Fibroblast of skin of left biceps (primary cell): ENCODE measurements around the gene SRRM2.

ENCODE experiments used
- DNase-seq, 2 experiments: peaks; one replicate each; pipeline ENCODE4 v3.0.0-alpha.2; 2013; ENCODE audit warnings: low read depth in 2 of 2

Gene SRRM2

DNA sequence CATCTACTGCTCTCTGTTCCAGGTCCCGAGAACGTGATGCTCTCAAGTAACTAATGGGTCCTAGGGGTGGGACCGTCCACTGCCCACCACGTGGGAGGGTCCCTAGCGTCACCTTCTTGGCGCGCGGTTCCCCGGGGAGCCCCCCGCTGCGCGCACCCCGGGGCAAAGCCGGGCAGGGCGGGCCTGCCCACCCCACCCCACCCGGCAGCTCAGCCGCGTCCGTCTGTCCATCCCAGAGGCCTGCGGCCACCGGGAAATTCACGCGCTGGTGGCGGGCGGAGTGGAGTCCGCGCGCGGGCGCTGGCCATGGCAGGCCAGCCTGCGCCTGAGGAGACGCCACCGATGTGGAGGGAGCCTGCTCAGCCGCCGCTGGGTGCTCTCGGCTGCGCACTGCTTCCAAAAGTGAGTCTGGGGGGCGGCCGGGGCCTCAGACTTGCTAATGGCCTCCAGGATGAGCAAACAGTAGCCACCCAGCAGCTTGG lies 46.3 kb downstream of the SRRM2 start:
- no peak for DNase-seq

DNA sequence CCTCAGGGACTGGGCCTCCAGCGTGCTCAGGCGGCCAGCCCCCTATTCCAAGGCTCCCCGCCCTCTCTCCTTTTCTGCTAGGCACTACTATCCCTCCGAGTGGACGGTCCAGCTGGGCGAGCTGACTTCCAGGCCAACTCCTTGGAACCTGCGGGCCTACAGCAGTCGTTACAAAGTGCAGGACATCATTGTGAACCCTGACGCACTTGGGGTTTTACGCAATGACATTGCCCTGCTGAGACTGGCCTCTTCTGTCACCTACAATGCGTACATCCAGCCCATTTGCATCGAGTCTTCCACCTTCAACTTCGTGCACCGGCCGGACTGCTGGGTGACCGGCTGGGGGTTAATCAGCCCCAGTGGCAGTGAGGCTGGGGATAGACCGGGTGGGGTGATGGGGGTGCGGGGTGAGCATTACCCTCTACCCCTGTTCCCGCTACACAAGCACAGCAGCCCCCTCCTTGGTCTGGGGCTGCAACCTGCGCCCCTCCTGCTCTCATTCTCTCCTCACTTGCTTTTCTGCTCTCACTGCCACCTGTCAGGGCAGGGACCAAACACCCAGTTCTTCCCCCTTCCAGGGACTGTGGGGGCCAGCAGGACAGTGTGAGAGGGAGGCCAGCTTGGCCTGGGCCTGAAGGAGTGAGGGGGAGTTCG lies 46.9 kb downstream of the SRRM2 start:
- DNase-seq: no peak

DNA sequence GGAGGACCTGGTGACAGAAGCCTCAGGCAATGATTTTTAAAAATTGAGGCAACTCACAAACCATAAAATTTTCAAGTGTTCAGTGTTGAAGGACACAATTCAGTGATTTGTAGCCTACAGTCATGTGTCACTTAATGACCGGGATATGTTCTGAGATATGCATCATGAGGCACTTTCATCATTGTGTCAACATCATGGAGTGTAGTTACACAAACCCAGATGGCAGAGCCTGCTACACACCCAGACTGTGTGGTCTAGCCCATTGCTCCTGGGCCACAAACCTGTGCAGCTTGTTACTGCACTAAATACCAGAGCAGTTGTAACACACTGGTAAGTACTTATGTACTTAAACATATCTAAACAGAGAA lies 47.4 kb downstream of the SRRM2 start:
- DNase-seq: no peak

- no peak for DNase-seq
These were observed 51.2 kb downstream of the SRRM2 start for GRCh38 chr16:2803545-2804195.

DNA sequence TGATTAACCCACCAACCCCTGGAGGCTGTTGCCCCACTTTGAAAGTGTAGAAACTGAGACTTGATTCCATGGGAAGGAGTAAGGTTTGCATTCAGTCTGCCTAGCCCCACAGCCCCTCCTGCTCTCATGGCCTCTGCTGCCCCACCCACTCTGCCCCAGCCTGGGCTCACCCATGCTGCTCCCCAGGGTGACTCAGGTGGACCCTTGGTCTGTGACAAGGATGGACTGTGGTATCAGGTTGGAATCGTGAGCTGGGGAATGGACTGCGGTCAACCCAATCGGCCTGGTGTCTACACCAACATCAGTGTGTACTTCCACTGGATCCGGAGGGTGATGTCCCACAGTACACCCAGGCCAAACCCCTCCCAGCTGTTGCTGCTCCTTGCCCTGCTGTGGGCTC lies 52.3 kb downstream of the SRRM2 start:
- DNase-seq: no peak

GRCh38 chr16:2806286-2806685 lies 53.8 kb downstream of the SRRM2 start:
- no peak for DNase-seq

DNA sequence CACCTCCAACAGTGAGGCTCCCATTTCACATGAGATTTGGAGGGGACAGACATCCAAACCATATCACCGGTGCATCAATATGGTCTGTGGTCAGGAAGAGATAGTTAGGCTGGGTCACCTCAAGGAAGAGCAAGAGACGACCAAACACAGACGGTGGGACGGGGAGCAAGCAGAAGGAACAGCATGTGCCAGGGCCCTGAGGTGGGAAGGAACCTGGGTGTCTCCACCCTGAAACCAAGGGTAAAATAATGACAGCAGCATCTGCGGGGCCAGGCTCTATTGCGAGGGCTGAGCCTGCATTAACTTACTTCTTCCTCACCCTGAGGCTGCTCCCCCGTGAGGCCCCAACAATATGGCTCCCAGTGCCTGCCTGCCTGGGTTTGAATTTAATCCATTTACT lies 55.7 kb downstream of the SRRM2 start:
- DNase-seq: no peak

DNA sequence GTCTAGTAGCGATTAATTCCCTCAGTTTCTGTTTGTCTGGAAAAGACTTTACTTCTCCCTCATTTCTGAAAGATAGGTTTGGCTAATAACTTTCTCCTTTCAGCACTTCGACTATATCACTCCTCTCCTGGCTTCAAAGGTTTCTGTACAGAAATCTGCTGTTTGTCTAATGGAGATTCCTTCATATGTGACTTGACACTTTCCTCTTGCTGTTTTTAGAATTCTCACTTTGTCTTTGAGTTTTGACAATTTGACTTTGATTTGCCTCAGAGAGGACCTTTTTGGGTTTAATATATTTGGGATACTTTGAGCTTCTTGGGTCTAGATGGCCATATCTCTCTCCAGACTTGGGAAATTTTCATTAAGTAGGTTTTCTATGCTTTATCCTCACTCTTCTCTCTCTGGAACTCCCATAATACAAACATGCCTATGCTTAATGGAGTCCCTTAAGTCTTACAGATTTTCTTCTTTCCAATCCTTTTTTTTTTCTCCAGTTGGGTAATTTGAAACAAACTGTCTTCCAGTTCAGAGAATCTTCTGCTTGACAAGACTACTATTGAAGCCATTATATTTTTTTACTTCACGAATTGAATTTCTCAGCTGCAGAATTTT lies 56.8 kb downstream of the SRRM2 start:
- DNase-seq: no peak

- no peak for DNase-seq
These were observed 58.2 kb downstream of the SRRM2 start for GRCh38 chr16:2810651-2811050.

GRCh38 chr16:2811703-2812471 lies 59.4 kb downstream of the SRRM2 start:
- no peak for DNase-seq

DNA sequence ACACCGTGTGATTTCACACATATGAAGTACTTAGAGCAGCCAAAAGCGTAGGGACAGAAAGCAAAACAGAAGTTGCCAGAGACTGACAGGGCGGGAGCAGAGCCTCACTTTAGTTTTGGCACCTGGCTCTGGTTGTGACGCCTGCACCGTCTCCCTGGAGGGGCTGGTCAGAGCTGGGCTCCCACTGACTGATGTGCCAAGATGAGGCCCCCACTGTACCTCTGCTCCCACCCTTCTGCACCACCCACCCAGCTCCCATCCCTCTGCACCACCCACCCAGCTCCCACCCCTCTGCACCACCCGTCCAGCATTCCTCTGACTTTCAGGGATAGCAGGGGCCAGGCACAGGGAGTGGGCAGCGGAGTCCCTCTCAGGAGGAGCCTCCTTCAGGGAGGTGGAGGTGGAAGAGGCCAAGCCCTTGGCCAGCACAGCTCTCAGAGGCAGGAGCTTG lies 61.4 kb downstream of the SRRM2 start:
- DNase-seq: no peak

GRCh38 chr16:2814551-2815298 lies 62.3 kb downstream of the SRRM2 start:
- no peak for DNase-seq

GRCh38 chr16:2815299-2815771 lies 62.9 kb downstream of the SRRM2 start:
- DNase-seq: no peak

DNA sequence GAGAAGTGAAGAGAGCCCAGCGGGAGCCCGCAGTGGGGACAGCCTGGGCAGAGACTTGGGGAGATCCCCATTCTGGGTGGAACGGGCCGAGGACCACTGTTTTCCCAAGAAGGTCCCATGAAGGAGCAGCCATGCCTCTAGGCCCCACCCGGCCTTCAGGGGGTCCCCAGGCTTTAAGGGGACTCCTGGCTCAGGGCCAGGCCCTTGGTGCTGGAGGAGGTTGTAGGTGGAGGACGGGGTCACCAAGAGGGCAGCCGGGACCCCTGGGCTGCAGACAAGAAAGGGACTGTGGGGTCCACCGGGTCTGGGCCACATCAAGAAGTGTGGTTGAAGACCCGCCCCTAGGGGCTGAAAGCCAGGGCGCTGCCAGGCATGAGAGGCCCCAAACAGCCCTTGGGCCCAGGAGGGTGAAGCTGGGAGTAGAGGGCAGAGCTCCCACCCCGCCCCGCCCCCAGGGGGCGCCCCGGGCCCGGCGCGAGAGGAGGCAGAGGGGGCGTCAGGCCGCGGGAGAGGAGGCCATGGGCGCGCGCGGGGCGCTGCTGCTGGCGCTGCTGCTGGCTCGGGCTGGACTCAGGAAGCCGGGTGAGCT lies 64.4 kb downstream of the SRRM2 start, which contains the start of gene PRSS21:
PRSS21 (plus strand) TSS at position 487 of the 589 bp plus-strand sequence; CDS start at position 519, 32 bp downstream.
- DNase-seq: no peak

GRCh38 chr16:2817340-2818271 lies 65.2 kb downstream of the SRRM2 start:
- no peak for DNase-seq

- no peak for DNase-seq
These were observed 65.9 kb downstream of the SRRM2 start for GRCh38 chr16:2818272-2818876.

DNA sequence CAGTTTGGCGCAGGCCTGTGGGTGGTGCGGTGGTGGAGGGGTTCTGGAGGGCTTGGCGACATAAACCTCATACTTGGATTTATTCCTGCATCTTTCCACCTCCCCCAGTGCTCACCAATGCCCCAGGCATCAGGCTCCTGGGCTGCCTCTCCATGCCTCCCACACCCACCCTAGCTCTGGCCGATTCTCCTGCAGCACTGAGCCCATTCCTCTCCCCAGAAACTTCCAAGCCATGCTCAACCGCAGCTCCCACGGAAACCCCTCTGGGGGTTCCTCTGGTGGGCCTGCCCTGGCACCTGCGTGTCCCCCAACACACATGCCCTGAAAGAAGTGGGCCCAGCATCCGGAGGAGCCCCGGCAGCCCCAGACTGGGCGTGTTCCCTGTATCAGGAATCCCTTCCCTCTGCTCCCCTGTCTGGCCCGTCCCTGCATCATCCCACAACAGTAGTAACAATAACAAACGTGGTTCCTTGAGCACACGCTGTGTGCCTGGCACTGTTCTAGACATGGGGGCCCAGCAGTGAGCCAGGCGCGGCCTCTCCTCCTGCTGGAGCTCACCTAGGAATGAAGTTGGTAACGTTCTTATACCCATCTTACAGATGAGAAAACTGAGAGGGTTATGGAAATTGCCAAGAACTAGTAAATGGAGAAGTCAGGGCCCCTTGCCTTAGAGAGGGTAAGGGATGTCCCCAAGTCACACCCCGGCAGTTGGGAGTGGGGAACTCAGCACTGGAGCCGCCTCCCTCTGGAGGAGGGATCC lies 66.9 kb downstream of the SRRM2 start:
- no peak for DNase-seq

- DNase-seq: no peak
These were observed 67.7 kb downstream of the SRRM2 start for GRCh38 chr16:2819939-2820835.
